Measurements from ENCODE around the gene PIGQ. TPM values are rescaled to one million over a fixed set of nuclear protein-coding genes. Genes with fewer than 3 reads are reported as not detected.

PIGQ gene
- polyA plus RNA-seq, 2 of the 4 experiments (the other 2 are of a cell fraction), result 13.2 to 31.2 TPM

- WGBS (ENCODE audit: missing lambda C conversion rate), result 75% methylated on average over 26 of the region's 35 CpGs
- FAIRE-seq (no peak), ATAC-seq (no peak), DNase-seq (ENCODE audit: low read depth in 1 of 2, low spot score in 1 of 2) (no peak)
- no peak overlapping the region for H3K4me3 ChIP-seq
- H3K9me3 ChIP-seq, result no peaks in the 10 kb centered on the region
- H3K4me1 ChIP-seq, result peaks cover 21% of the 10 kb centered on the region
- POLR2A ChIA-PET, result no interaction called here
- H3K27ac ChIP-seq, result peak overlapping the region in 1 of 2 experiments; percentile 63; a peak in 1 of 6 replicates
- no peak overlapping the region for H3K4me2 ChIP-seq
- CTCF ChIA-PET, result interaction anchor here (3.6 kb wide), 1 partner anchor 18 kb away, joined by 12 read pairs; no protein-coding TSS in a partner anchor
- no peak for TF ChIP-seq CEBPB (IDR thresholded peaks at IDR 0.05)
- TF ChIP-seq REST (IDR thresholded peaks at IDR 0.05), result no peak
- TF ChIP-seq ESRRA (IDR thresholded peaks at IDR 0.05; ENCODE audit: borderline replicate concordance, low read length), result no peak
- no peak for TF ChIP-seq ZNF302 (CRISPR knock-in tag; IDR thresholded peaks at IDR 0.05)
- TF ChIP-seq RNF2 (IDR thresholded peaks at IDR 0.05; ENCODE audit: borderline replicate concordance, low read depth), result no peak
- no peak for TF ChIP-seq SMC3 (IDR thresholded peaks at IDR 0.05)
- TF ChIP-seq ZFP36 (IDR thresholded peaks at IDR 0.05; ENCODE audit: borderline replicate concordance, partially characterized antibody), result no peak
- no peak for TF ChIP-seq SREBF2 (IDR thresholded peaks at IDR 0.05)
- TF ChIP-seq RCOR1 (IDR thresholded peaks at IDR 0.05; ENCODE audit: low read depth, low read length), result no peak
- TF ChIP-seq BHLHE40 (IDR thresholded peaks at IDR 0.05; ENCODE audit: low read depth, low read length), result no peak
- TF ChIP-seq PHF8 (IDR thresholded peaks at IDR 0.05; ENCODE audit: borderline replicate concordance, low read depth), result no peak
- TF ChIP-seq HOXB13 (CRISPR knock-in tag; IDR thresholded peaks at IDR 0.05; ENCODE audit: low read depth), result no peak
- TF ChIP-seq EHMT2 (IDR thresholded peaks at IDR 0.05; ENCODE audit: low read depth), result no peak
Measured at GRCh38 chr16:565419-566330, 4.1 kb upstream of the PIGQ start.

- no peak for DNase-seq (ENCODE audit: low read depth in 1 of 2, low spot score in 1 of 2)
- no peaks in the 10 kb centered on the region for H3K9me3 ChIP-seq
- TF ChIP-seq BCL3 (IDR thresholded peaks at IDR 0.05), result no peak
- no peak for TF ChIP-seq SREBF2 (IDR thresholded peaks at IDR 0.05)
- no peak for TF ChIP-seq JUNB (IDR thresholded peaks at IDR 0.05)
- no peak for TF ChIP-seq NFE2L2 (conservative IDR thresholded peaks at IDR 0.05; ENCODE audit: low read length)
- no peak for TF ChIP-seq HEYL (CRISPR knock-in tag; IDR thresholded peaks at IDR 0.05)
- no peak for TF ChIP-seq KDM5A (IDR thresholded peaks at IDR 0.05)
- no peak for TF ChIP-seq E2F6 (IDR thresholded peaks at IDR 0.05; ENCODE audit: borderline replicate concordance, low read depth)
- TF ChIP-seq FOXS1 (CRISPR knock-in tag; IDR thresholded peaks at IDR 0.05), result no peak
- TF ChIP-seq ZFP36 (IDR thresholded peaks at IDR 0.05; ENCODE audit: borderline replicate concordance, partially characterized antibody), result no peak
- no peak for TF ChIP-seq MAZ (IDR thresholded peaks at IDR 0.05; ENCODE audit: borderline replicate concordance, low read depth, low read length)
- TF ChIP-seq TFCP2L1 (CRISPR knock-in tag; IDR thresholded peaks at IDR 0.05), result no peak
- no peak for TF ChIP-seq CTCF (IDR thresholded peaks at IDR 0.05)
- peak within 1 kb of the TSS in 1 of 2 experiments; percentile 63; a peak in 3 of 6 replicates for H3K27ac ChIP-seq
- FAIRE-seq, result no peak
- peaks cover 22% of the 10 kb centered on the region for H3K4me1 ChIP-seq
- CTCF ChIA-PET, result interaction anchor here (0.7 to 3.6 kb wide), 3 partner anchors 20 to 141 kb away, joined by 3 to 12 read pairs (median 3); partner anchors contain the start of gene RAB11FIP3
- WGBS (ENCODE audit: missing lambda C conversion rate), result 52% methylated on average over 19 of the region's 26 CpGs
- peak within 1 kb of the TSS; percentile 1; the same call in 2 of the 3 replicates for H3K4me2 ChIP-seq
- peak in 1 of 2 experiments; percentile 35; a peak in 3 of 6 replicates for ATAC-seq
- H3K4me3 ChIP-seq, result no peak within 1 kb of the TSS
- POLR2A ChIA-PET, result no interaction called here
Measured at GRCh38 chr16:566475-567372, 3.0 kb upstream of the PIGQ start, which contains the start of gene NHLRC4. Gene NHLRC4 (plus strand): TSS chr16:567005. CDS start chr16:568048, 1,043 bp downstream.
